Suppressor macrophage treated with lipopolysaccharide for 1 hour (primary cell): Measurements from ENCODE around the gene MED13.
A peak's percentile ranks its signal among the peaks of the same experiment; 100 is the strongest.

Experiments
- DNase-seq, 3 donors: peaks; one replicate each; pipeline ENCODE4 v3.0.0-alpha.2; 2020 to 2022

Gene MED13, protein sequence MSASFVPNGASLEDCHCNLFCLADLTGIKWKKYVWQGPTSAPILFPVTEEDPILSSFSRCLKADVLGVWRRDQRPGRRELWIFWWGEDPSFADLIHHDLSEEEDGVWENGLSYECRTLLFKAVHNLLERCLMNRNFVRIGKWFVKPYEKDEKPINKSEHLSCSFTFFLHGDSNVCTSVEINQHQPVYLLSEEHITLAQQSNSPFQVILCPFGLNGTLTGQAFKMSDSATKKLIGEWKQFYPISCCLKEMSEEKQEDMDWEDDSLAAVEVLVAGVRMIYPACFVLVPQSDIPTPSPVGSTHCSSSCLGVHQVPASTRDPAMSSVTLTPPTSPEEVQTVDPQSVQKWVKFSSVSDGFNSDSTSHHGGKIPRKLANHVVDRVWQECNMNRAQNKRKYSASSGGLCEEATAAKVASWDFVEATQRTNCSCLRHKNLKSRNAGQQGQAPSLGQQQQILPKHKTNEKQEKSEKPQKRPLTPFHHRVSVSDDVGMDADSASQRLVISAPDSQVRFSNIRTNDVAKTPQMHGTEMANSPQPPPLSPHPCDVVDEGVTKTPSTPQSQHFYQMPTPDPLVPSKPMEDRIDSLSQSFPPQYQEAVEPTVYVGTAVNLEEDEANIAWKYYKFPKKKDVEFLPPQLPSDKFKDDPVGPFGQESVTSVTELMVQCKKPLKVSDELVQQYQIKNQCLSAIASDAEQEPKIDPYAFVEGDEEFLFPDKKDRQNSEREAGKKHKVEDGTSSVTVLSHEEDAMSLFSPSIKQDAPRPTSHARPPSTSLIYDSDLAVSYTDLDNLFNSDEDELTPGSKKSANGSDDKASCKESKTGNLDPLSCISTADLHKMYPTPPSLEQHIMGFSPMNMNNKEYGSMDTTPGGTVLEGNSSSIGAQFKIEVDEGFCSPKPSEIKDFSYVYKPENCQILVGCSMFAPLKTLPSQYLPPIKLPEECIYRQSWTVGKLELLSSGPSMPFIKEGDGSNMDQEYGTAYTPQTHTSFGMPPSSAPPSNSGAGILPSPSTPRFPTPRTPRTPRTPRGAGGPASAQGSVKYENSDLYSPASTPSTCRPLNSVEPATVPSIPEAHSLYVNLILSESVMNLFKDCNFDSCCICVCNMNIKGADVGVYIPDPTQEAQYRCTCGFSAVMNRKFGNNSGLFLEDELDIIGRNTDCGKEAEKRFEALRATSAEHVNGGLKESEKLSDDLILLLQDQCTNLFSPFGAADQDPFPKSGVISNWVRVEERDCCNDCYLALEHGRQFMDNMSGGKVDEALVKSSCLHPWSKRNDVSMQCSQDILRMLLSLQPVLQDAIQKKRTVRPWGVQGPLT (N-terminal part only)

DNA sequence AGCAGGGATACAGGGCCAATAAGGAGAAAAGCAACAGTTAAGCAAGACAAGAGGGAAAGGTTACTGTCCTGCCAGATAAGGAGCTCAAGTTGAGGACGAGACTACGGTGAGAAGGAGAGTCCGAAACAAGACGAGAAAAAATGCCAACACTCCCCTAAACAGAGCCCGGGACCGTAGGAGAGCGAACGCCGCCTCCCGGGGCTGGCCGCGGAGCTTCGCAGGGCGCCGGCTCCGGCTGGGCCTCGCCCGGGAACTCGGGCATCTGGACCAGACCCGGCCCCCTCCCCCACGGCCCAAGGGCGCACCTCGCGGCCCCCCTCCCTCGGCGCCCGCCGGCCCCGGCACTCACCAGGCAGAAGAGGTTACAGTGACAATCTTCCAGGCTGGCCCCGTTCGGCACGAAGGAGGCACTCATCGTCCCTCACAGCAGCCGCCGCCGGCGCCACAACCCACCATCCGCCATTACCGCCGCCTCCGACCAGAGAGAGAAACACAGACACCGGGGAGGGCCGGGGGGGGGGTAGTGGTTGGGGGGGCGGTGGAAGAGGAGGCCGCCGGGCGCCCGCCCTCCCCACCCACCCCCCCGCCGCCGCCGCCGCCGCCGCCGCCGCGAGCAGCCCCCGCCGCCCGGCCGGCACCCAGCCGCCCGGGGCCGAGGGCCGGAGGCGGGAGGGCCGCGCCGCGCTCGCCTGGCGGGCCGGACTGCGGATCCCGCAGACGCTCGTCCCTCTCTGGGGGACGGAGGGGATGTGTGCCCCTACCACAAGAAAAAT is at the start of gene MED13:
Gene MED13 (minus strand): TSS at position 488 of the 773 bp plus-strand sequence. CDS start 73 bp downstream, at position 415.
- DNase-seq: peak; percentile 44 to 79 (median 45)

DNA sequence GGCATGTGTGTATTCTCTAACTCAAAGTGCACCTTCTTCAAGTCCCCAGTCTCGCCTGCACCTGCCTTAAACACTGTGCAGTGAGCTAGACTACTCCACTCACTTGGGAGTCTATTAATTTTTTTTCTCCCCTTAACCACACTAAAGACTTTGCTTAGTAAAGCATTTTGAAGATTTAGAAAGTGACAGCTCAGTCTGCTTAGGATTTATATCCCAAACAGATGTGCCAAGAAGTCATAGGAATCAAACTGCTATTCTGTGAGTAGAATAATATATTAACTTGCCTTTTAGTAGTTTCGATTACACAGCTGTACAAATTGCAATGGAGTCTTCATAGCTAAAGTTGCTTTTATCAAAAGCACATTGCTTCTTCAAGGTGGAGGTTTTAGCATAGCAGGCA is 47.2 kb upstream of the MED13 start:
- DNase-seq: no peak

- peak; percentile 47 to 67 (median 51) for DNase-seq
These were observed 46.6 kb upstream of the MED13 start for GRCh38 chr17:62111562-62112171.

- no peak for DNase-seq
These were observed 45.9 kb upstream of the MED13 start for GRCh38 chr17:62110923-62111484.

DNA sequence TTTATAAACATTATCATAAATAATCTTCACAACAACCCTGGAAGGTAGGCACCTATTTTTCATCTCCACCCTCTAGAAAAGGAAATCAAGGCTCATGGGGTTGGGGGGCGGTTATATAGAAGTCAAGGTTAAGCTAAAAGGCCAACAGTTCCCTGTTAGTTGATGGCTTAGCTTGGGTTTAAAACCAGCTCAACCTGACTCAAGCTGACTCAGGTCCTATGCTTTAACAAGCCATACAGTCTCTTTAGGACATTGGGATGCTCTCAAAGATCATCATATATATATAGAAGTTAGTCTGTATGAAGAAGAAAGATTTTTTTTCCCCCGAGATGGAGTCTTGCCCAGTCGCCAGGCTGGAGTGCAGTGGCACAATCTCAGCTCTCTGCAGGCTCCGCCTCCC is 44.8 kb upstream of the MED13 start:
- DNase-seq: no peak

- DNase-seq: peak; percentile 77 to 85 (median 78)
These were observed 44.4 kb upstream of the MED13 start for GRCh38 chr17:62109378-62109902.

- no peak for DNase-seq
These were observed 40.8 kb upstream of the MED13 start for GRCh38 chr17:62105861-62106260.

- DNase-seq: no peak
These were observed 40.3 kb upstream of the MED13 start for GRCh38 chr17:62105357-62105756.

DNA sequence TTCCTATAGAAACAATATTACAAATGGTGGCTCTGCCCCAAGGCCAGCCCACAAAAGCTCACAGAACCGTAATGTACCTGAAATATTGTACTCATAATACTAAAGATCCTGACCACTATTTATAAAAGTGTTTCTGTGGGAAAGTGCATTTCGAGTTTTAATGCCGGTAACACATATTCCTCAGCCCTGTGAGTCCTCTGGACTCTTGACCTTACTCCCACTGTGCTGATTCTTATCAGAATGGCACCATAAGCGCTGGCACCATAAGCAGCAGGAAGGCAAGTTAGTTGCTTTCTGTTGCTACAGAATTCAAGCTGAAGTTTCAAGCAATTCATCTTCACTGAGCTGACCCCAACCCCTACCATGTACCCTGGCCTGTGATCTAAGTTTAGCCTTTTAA is 36.4 kb upstream of the MED13 start:
- DNase-seq: no peak

- no peak for DNase-seq
These were observed 36.0 kb upstream of the MED13 start for GRCh38 chr17:62101090-62101489.

- no peak for DNase-seq
These were observed 35.0 kb upstream of the MED13 start for GRCh38 chr17:62100055-62100454.

DNA sequence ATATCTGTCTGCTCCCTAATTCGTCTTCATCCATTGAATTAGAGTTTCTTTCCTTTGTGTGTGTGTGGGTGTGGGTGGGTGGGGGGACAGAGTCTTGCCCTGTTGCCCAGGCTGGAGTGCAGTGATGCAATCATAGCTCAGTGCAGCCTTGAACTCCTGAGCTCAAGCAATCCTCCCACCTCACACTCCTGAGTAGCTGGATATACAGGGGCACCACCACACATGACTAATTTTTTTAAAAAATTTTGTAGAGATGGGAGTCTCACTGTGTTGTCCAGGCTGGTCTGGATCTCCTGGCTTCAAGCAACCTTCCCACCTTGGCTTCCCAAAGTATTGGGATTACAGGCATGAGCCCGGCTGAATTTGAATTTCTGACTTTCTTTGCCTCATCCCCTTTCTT is 34.5 kb upstream of the MED13 start:
- no peak for DNase-seq

GRCh38 chr17:62098623-62099231 is 33.6 kb upstream of the MED13 start:
- DNase-seq: peak; percentile 47 to 65 (median 50)

DNA sequence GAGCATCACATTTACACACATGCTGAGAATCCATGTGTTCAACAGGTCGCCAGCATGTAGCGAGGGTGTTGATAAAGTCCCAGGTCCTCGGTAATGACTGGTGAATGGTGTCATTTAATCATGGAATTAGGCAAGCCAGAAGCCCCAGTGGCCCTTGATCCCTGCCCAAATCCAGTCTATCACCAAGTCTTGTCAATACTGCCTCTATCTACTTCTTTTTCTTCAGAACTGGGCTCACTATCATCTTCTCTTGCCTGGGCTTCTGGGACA is 31.3 kb upstream of the MED13 start:
- no peak for DNase-seq

DNA sequence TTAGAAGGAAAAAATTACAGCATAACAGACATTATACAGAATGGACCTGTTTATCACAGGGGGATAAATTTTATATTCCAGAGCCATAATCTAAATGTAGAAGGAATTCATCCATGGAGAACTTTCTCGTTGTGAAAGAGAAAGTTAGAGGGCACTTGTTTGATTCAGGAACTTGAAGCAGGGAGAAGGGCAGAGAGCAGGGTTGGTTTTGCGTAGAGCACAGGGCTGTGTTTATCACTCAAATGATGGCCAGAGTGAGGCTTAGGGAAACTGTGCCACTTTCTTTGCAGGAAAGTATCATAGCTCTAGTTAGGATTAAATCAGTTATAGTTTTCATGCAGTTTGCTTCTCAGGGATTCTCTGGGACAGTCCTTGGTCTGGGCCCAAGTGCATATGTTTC is 29.1 kb upstream of the MED13 start:
- DNase-seq: no peak

GRCh38 chr17:62093188-62094155 is 28.4 kb upstream of the MED13 start:
- DNase-seq: peak; percentile 53 to 76 (median 75)

DNA sequence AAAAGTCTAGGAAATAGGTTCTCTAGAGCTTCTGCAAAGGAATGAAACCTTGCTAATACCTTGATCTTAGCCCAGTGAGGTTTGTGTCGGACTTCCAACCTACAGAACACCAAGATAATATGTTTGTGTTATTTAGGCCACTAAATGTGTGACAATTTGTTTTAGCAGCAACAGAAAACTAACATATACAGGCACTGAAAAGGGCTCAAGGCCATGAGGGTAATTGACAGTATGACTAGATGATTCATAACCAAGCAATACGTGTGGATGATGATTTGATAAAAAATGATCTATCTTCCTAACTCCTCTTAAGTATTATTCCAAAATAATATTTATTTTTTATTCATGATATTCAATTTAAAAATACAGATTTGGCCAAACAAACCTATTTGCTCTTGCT is 27.7 kb upstream of the MED13 start:
- no peak for DNase-seq

DNA sequence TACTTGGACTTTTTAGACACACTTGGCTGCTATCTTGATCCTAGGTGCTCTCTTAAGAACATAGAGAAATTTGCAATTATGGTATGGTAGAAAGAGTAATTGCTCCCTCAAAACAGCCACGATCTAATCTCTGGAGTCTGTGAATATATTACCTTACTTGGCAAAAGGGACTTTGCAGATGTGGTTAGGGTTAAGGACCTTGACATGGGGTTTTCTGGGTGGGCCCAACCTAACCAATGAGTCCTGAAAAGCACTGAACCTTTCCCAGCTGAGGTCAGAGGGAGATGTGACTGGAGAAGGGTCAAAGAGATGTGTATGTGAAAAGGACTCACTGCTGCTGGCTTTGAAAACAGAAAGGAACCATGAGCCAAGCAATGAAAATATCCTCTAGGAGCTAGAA is 26.7 kb upstream of the MED13 start:
- no peak for DNase-seq

DNA sequence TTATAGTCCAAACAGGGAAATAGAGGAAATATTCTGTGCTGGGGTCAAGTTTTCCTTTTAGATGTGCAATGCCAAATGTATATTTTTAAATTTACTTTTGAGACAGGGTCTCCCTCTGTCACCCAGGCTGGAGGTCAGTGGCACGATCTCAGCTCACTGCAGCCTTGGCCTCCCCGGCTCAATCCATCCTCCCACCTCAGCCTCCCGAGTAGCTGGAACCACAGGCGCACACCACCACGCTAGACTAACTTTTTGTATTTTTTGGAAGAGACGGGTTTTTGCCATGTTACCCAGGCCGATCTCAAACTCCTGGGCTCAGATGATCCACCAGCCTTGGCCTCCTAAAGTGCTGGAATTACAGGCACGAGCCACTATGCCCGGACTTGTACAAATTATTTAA is 25.8 kb upstream of the MED13 start:
- no peak for DNase-seq
